ENCODE data around the gene MYO1A.
"Not testable (repeated sequence)": the region's sequence is repeated elsewhere in the genome, so short reads cannot be mapped to it uniquely, and the experiment has no call there.

Gene MYO1A

GRCh38 chr12:57087010-57087690 lies 37.2 kb upstream of the MYO1A start:
- peak in 1 of 2 experiments; percentile 22 for DNase-seq

GRCh38 chr12:57086493-57087009 lies 36.6 kb upstream of the MYO1A start:
- DNase-seq = peak; percentile 29 to 42

GRCh38 chr12:57085999-57086492 lies 36.1 kb upstream of the MYO1A start:
- no peak for DNase-seq

- no peak for DNase-seq
Observed at GRCh38 chr12:57080855-57081254, 30.9 kb upstream of the MYO1A start.

GRCh38 chr12:57079821-57080220 lies 29.9 kb upstream of the MYO1A start:
- no peak for DNase-seq

- DNase-seq = peak; percentile 99 to 100
Observed at GRCh38 chr12:57078519-57079404, 28.8 kb upstream of the MYO1A start, which contains the start of gene NEMP1. Gene NEMP1 (minus strand): TSS chr12:57078791. CDS start chr12:57078745, 46 bp downstream.

- not testable (repeated sequence) for DNase-seq
Observed at GRCh38 chr12:57073566-57074450, 23.9 kb upstream of the MYO1A start.

GRCh38 chr12:57072661-57073060 lies 22.7 kb upstream of the MYO1A start:
- DNase-seq = no peak

GRCh38 chr12:57069523-57069922 lies 19.6 kb upstream of the MYO1A start:
- DNase-seq = peak; percentile 34 to 51

- no peak for DNase-seq
Observed at GRCh38 chr12:57066245-57066644, 16.3 kb upstream of the MYO1A start.

GRCh38 chr12:57063991-57064685 lies 14.2 kb upstream of the MYO1A start:
- DNase-seq = no peak

GRCh38 chr12:57058454-57058853 lies 8.5 kb upstream of the MYO1A start:
- DNase-seq = no peak

- DNase-seq = no peak
Observed at GRCh38 chr12:57057067-57057751, 7.3 kb upstream of the MYO1A start.

GRCh38 chr12:57055824-57056223 lies 5.9 kb upstream of the MYO1A start:
- no peak for DNase-seq

GRCh38 chr12:57053901-57054300 lies 4.0 kb upstream of the MYO1A start:
- not testable (repeated sequence) for DNase-seq

- not testable (repeated sequence) for DNase-seq
Observed at GRCh38 chr12:57053146-57053545, 3.2 kb upstream of the MYO1A start.

GRCh38 chr12:57051011-57051410 lies 1.1 kb upstream of the MYO1A start:
- no peak for DNase-seq

GRCh38 chr12:57049119-57049446 lies 846 bp downstream of the MYO1A start:
- no peak for DNase-seq

GRCh38 chr12:57048423-57049118 lies 1.4 kb downstream of the MYO1A start:
- no peak for DNase-seq

- DNase-seq = no peak
Observed at GRCh38 chr12:57047981-57048380, 1.9 kb downstream of the MYO1A start.
